Stimulated activated naive CD4-positive, alpha-beta T cell treated with Interleukin-2 at 50 U/mL for 16 hours (primary cell): ENCODE data around the gene ACTN2.

Experiments
- DNase-seq: peaks from one replicate; lab custom pipeline; 2025; lab: John Stamatoyannopoulos, UW

The ACTN2 gene

GRCh38 chr1:236774926-236775325 lies 88.6 kb downstream of the ACTN2 start:
- no peak for DNase-seq

GRCh38 chr1:236779312-236779711 lies 93.0 kb downstream of the ACTN2 start:
- no peak for DNase-seq

GRCh38 chr1:236785477-236785876 lies 99.2 kb downstream of the ACTN2 start:
- no peak for DNase-seq

GRCh38 chr1:236786453-236786852 lies 100.2 kb downstream of the ACTN2 start:
- no peak for DNase-seq

GRCh38 chr1:236794585-236795034 lies 108.3 kb downstream of the ACTN2 start:
- DNase-seq: no peak

GRCh38 chr1:236795035-236795756 lies 108.9 kb downstream of the ACTN2 start, which contains the start of gene MTR:
MTR (plus strand) TSS chr1:236795292; CDS start chr1:236795704, 412 bp downstream.
- DNase-seq: peak; percentile 98

GRCh38 chr1:236795757-236796667 lies 109.7 kb downstream of the ACTN2 start:
- DNase-seq: peak; percentile 74

GRCh38 chr1:236799001-236799400 lies 112.7 kb downstream of the ACTN2 start:
- no peak for DNase-seq

- DNase-seq: no peak
Measured at GRCh38 chr1:236800002-236800620, 113.8 kb downstream of the ACTN2 start.

- no peak for DNase-seq
Measured at GRCh38 chr1:236800623-236801022, 114.3 kb downstream of the ACTN2 start.

GRCh38 chr1:236802264-236802663 lies 116.0 kb downstream of the ACTN2 start:
- DNase-seq: no peak

GRCh38 chr1:236806634-236807033 lies 120.3 kb downstream of the ACTN2 start:
- DNase-seq: no peak

GRCh38 chr1:236808005-236808404 lies 121.7 kb downstream of the ACTN2 start:
- DNase-seq: no peak

- DNase-seq: no peak
Measured at GRCh38 chr1:236808564-236809130, 122.3 kb downstream of the ACTN2 start.

- no peak for DNase-seq
Measured at GRCh38 chr1:236809148-236809547, 122.8 kb downstream of the ACTN2 start.

GRCh38 chr1:236810018-236810417 lies 123.7 kb downstream of the ACTN2 start:
- DNase-seq: no peak

GRCh38 chr1:236812334-236813030 lies 126.2 kb downstream of the ACTN2 start:
- DNase-seq: no peak
